Endothelial cell of umbilical vein (primary cell): ENCODE data around the gene PIGV. TPM values are rescaled to one million over a fixed set of nuclear protein-coding genes. Genes with fewer than 3 reads are reported as not detected.

ENCODE experiments used
- BruUV-seq: library from RNA; stranded (reverse); fragments of 400-500 nt; replicated peaks from 2 replicates; lab custom pipeline; 2021; lab: Mats Ljungman, UMichigan
- CTCF ChIA-PET: fragments of 300-600, 350-600 bp; sonication (Branson Sonifier 250); formaldehyde crosslinking; loops from one replicate; lab custom pipeline; 2021; ENCODE audit warnings: antibody characterized with exemption, inconsistent platforms; lab: Charles Lee
- POLR2A ChIA-PET: fragments of 300-600, 350-600 bp; sonication (Branson Sonifier 250); formaldehyde crosslinking; loops from one replicate; lab custom pipeline; 2021; ENCODE audit warnings: antibody characterized with exemption, inconsistent platforms; lab: Charles Lee
- DNase-seq: peaks from one replicate; pipeline ENCODE4 v3.0.0-alpha.2; 2011; ENCODE audit warnings: low read depth, low spot score
- FAIRE-seq: peaks from 2 replicates; lab custom pipeline; 2011; peaks lifted over from hg19 to GRCh38; lab: Jason Lieb, UNC
- H2AFZ ChIP-seq: 2 replicates; pipeline ENCODE4 v1.6.0; 2012; ENCODE audit warnings: low read depth, low read length, control low read depth, inconsistent platforms
- H3K27ac ChIP-seq: 2 replicates; pipeline ENCODE4 v1.5.1; 2011; ENCODE audit warnings: low read depth, mild to moderate bottlenecking, control low read depth, low read length, moderate library complexity; ENCODE audit not compliant: insufficient read depth
- H3K27me3 ChIP-seq, 2 experiments: 2 replicates each; pipeline versions ENCODE4 v1.6.0 to v1.6.1; 2011; ENCODE audit warnings: low read length in 2 of 2, mixed read lengths in 1 of 2; ENCODE audit not compliant: control insufficient read depth in 2 of 2, insufficient read depth in 2 of 2
- H3K36me3 ChIP-seq, 2 experiments: 2 replicates in 1 of 2; 3 replicates in 1 of 2; pipeline ENCODE4 v1.5.1; 2011; ENCODE audit warnings: low read length in 2 of 2, mild to moderate bottlenecking in 1 of 2, moderate library complexity in 1 of 2; ENCODE audit not compliant: control insufficient read depth in 2 of 2, insufficient read depth in 2 of 2; ENCODE audit errors: extremely low read depth in 1 of 2
- H3K4me1 ChIP-seq: 3 replicates; pipeline ENCODE4 v1.5.1; 2011; ENCODE audit warnings: mild to moderate bottlenecking, low read length; ENCODE audit not compliant: control insufficient read depth, insufficient read depth; ENCODE audit errors: extremely low read depth
- H3K4me2 ChIP-seq: 2 replicates; pipeline ENCODE4 v1.6.1; 2011; ENCODE audit warnings: low read length, control low read depth, mixed read lengths; ENCODE audit not compliant: insufficient read depth
- H3K4me3 ChIP-seq, 3 experiments: fragments of 200-600 bp in 1 of 3; sonication (generic), shearing (Covaris generic) in 1 of 3; replicated peaks in 1 of 3; 2 replicates each; pipeline ENCODE4 v1.5.1; 2011 to 2016; ENCODE audit warnings: control low read depth in 3 of 3, low read length in 3 of 3, mild to moderate bottlenecking in 2 of 3, inconsistent platforms in 1 of 3, low read depth in 1 of 3, moderate library complexity in 1 of 3; ENCODE audit not compliant: insufficient read depth in 1 of 3
- H3K79me2 ChIP-seq: 2 replicates; pipeline ENCODE4 v1.6.0; 2012; ENCODE audit warnings: low read length, inconsistent platforms; ENCODE audit not compliant: control insufficient read depth, insufficient read depth
- H3K9ac ChIP-seq: replicated peaks from 2 replicates; pipeline ENCODE3; 2011; ENCODE audit warnings: low read length, control low read depth; ENCODE audit not compliant: insufficient read depth; ENCODE audit errors: extremely low read depth
- H3K9me1 ChIP-seq: replicated peaks from 3 replicates; pipeline ENCODE4 v1.6.0; 2011; ENCODE audit warnings: mild to moderate bottlenecking, low read length; ENCODE audit not compliant: control insufficient read depth, insufficient read depth; ENCODE audit errors: extremely low read depth
- H3K9me3 ChIP-seq: replicated peaks from 2 replicates; pipeline ENCODE4 v1.5.1; 2012; ENCODE audit warnings: low read length, inconsistent platforms; ENCODE audit not compliant: control insufficient read depth, insufficient read depth
- H4K20me1 ChIP-seq: replicated peaks from 2 replicates; pipeline ENCODE3; 2011; ENCODE audit warnings: mild to moderate bottlenecking, low read length; ENCODE audit not compliant: control insufficient read depth, insufficient read depth; ENCODE audit errors: extremely low read depth
- EZH2 ChIP-seq: IDR thresholded peaks from 2 replicates; pipeline ENCODE4 v1.6.1; 2012; ENCODE audit warnings: borderline replicate concordance, low read depth, mild to moderate bottlenecking, moderate library complexity, low read length, inconsistent platforms; ENCODE audit not compliant: severe bottlenecking
- FOS ChIP-seq: IDR thresholded peaks from 2 replicates; pipeline ENCODE4 v1.6.1; 2011; ENCODE audit warnings: mild to moderate bottlenecking, low read length, moderate library complexity, borderline replicate concordance; ENCODE audit not compliant: insufficient read depth
- GATA2 ChIP-seq: IDR thresholded peaks from 2 replicates; pipeline ENCODE4 v1.7.0; 2011; ENCODE audit warnings: low read depth, mild to moderate bottlenecking, moderate library complexity, mixed read lengths, low read length; ENCODE audit not compliant: insufficient read length, insufficient read depth
- JUN ChIP-seq: IDR thresholded peaks from 2 replicates; pipeline ENCODE4 v1.6.1; 2011; ENCODE audit warnings: borderline replicate concordance, low read depth; ENCODE audit not compliant: insufficient read length, insufficient read depth
- POLR2A ChIP-seq: IDR thresholded peaks from 2 replicates; pipeline ENCODE4 v1.6.1; 2012; ENCODE audit warnings: low read depth, mild to moderate bottlenecking, control low read depth, low read length
- POLR2AphosphoS5 ChIP-seq: IDR thresholded peaks from 2 replicates; pipeline ENCODE4 v1.6.1; 2012; ENCODE audit warnings: low read depth, mild to moderate bottlenecking, control low read depth, low read length, moderate library complexity; ENCODE audit not compliant: insufficient read depth
- dilution Hi-C: fragments of 300-500 bp; cut with MboI; formaldehyde crosslinking; loops from one replicate; pipeline ENCODE4 v1.15.0; 2019; ENCODE audit warnings: low sequenced_read_pairs; ENCODE audit not compliant: extremely low pct_ligation_motif_present
- intact Hi-C: fragments of 100-400 bp; cut with micrococcal nuclease; formaldehyde crosslinking; loops from one replicate; pipeline ENCODE4 v1.10.0; 2022
- polyA plus RNA-seq, 4 experiments: library from polyadenylated mRNA; depleted of rRNA in 3 of 4; stranded (reverse) in 3 of 4; unstranded in 1 of 4; fragments of >200 nt; gene quantifications; 2 replicates each; pipeline versions ENCODE4 v1.2.1 to v1.2.3, GENCODE V29; 2011 to 2012; ENCODE audit warnings: missing spikeins in 1 of 4
- total RNA-seq: library from RNA; stranded (reverse); gene quantifications from 2 replicates; pipeline ENCODE4 v1.2.3, GENCODE V29; 2021
- TF ChIP-seq, protein P1 (sequence below), 2 donors: IDR thresholded peaks; 1 replicate in 1 of 2; 2 replicates in 1 of 2; pipeline ENCODE4 v1.5.1; 2011; ENCODE audit warnings: low read length in 2 of 2, mild to moderate bottlenecking in 2 of 2, moderate library complexity in 2 of 2, control low read depth in 1 of 2, inconsistent platforms in 1 of 2, low read depth in 1 of 2; ENCODE audit not compliant: insufficient read depth in 1 of 2; ENCODE audit errors: extremely low read depth in 1 of 2

PIGV gene
- total and polyA plus RNA-seq, 2 donors (not counting 3 experiments of a cell fraction or from before 2014, with no cell fraction given) = 7.5 to 11.9 TPM

DNA sequence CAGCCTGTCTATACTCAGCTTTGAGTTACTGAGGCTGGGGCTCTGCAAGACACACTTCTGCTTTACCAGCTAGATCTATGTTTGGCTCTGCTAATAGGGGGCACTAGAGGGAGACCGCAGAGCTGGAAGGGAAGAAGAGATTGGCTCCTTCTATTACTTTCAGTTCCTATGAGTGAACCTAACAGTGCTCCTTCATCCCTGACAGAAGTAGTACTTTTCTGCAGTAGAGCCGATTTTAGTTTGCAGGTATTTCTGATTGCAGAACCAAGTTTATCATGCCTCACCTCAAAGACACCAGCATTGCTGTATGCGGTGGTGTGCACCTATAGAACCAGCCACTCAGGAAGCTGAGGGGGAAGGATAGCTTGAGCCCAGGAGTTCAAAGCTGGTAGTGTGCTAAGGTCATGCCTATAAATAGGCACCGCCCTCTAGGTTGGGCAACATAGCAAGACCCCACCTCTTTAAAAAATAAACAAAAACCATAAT is 33.1 kb downstream of the PIGV start:
- H3K79me2 ChIP-seq = no peaks in the 10 kb centered on the region
- TF ChIP-seq, protein P1, sequence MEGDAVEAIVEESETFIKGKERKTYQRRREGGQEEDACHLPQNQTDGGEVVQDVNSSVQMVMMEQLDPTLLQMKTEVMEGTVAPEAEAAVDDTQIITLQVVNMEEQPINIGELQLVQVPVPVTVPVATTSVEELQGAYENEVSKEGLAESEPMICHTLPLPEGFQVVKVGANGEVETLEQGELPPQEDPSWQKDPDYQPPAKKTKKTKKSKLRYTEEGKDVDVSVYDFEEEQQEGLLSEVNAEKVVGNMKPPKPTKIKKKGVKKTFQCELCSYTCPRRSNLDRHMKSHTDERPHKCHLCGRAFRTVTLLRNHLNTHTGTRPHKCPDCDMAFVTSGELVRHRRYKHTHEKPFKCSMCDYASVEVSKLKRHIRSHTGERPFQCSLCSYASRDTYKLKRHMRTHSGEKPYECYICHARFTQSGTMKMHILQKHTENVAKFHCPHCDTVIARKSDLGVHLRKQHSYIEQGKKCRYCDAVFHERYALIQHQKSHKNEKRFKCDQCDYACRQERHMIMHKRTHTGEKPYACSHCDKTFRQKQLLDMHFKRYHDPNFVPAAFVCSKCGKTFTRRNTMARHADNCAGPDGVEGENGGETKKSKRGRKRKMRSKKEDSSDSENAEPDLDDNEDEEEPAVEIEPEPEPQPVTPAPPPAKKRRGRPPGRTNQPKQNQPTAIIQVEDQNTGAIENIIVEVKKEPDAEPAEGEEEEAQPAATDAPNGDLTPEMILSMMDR (IDR thresholded peaks at IDR 0.05; ENCODE audit: extremely low read depth in 1 of 2, insufficient read depth in 1 of 2, low read depth in 1 of 2, low read length in 2 of 2) = peak in 1 of 2 donors; percentile 7
- TF ChIP-seq EZH2 = no peak
- FAIRE-seq = no peak
- H3K27ac ChIP-seq = no peak overlapping the region
- no peak overlapping the region for H3K9ac ChIP-seq
- CTCF ChIA-PET = interaction anchor here (0.5 to 3.7 kb wide), 14 partner anchors 10 to 304 kb away, joined by 3 to 35 read pairs (median 4); no protein-coding TSS in a partner anchor
- intact Hi-C loops = no loop called here
- H3K4me3 ChIP-seq = no peak overlapping the region
- no peaks in the 10 kb centered on the region for H3K4me1 ChIP-seq
- no TSS peak for BruUV-seq
- no peaks in the 10 kb centered on the region for H3K27me3 ChIP-seq
- POLR2A ChIA-PET = interaction anchor here (0.9 kb wide), 1 partner anchor 128 kb away, joined by 5 read pairs; no protein-coding TSS in a partner anchor
- no peaks in the 10 kb centered on the region for H3K36me3 ChIP-seq
- dilution Hi-C loops = no loop called here
- H4K20me1 ChIP-seq = no peaks in the 10 kb centered on the region
- H3K9me3 ChIP-seq = no peaks in the 10 kb centered on the region
- no peak overlapping the region for H2AFZ ChIP-seq
- H3K4me2 ChIP-seq = no peak overlapping the region
- no peak for DNase-seq
- H3K9me1 ChIP-seq = no peaks in the 10 kb centered on the region

DNA sequence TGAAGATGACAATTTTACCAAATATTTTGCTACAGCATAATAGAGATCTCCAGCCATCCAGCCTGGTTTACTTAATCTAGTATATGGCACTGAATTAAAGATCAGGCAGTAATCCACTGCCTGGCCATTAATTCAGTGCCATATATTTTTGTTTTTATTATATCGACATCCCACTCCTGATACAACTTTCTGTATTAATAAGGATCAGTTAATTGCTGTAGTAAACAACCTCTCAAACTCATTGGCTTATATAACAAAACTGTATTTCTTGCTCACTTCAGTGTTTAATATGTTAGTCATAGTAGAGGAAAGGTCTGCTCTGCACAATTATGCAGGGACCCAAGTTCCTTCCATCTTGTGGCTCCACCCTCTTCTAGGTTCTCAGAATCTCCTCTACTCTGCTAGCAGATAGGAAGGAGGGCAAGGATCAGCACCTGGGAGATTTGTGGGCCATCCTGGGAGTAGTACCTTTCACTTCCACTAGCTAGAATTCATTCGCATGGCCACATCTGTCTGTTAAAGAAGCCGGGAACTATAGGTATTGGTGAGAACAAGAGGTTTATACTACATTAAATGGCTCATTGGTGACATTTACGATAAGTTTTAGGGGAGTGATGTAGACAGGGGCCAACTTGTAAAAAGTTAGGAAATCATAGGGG is 35.1 kb downstream of the PIGV start:
- H3K4me2 ChIP-seq = no peak overlapping the region
- TF ChIP-seq POLR2A = no peak
- TF ChIP-seq POLR2AphosphoS5 = no peak
- no peak for TF ChIP-seq GATA2
- TF ChIP-seq FOS = no peak
- no peak for TF ChIP-seq JUN
- H3K27ac ChIP-seq = no peak overlapping the region
- dilution Hi-C loops (no loop called here), intact Hi-C loops (no loop called here)
- DNase-seq (no peak), FAIRE-seq (no peak)
- no peaks in the 10 kb centered on the region for H3K27me3 ChIP-seq
- no peaks in the 10 kb centered on the region for H3K36me3 ChIP-seq
- ChIA-PET CTCF (interaction anchor here (0.7 to 1.5 kb wide), 5 partner anchors 12 to 224 kb away, joined by 3 to 9 read pairs (median 5); no protein-coding TSS in a partner anchor), POLR2A (interaction anchor here (0.7 kb wide), 2 partner anchors 28 to 323 kb away, joined by 5 to 7 read pairs; no protein-coding TSS in a partner anchor)
- H3K4me1 ChIP-seq = peaks cover 11% of the 10 kb centered on the region
- H3K9me3 ChIP-seq = no peaks in the 10 kb centered on the region
- no peak overlapping the region for H2AFZ ChIP-seq
- H3K9ac ChIP-seq = no peak overlapping the region
- H3K4me3 ChIP-seq = no peak overlapping the region
- peaks cover 10% of the 10 kb centered on the region for H3K79me2 ChIP-seq
- no peaks in the 10 kb centered on the region for H3K9me1 ChIP-seq
- BruUV-seq = no TSS peak
- no peaks in the 10 kb centered on the region for H4K20me1 ChIP-seq
